ENCODE measurements around the gene SF3B3. TPM values are rescaled to one million over a fixed set of nuclear protein-coding genes. Genes with fewer than 3 reads are reported as not detected.

The SF3B3 gene
- total RNA-seq, 1 experiment from 2014 or later, result 187 TPM

GRCh38 chr16:70534971-70535370 lies 11.4 kb downstream of the SF3B3 start:
- H3K4me2 ChIP-seq (ENCODE audit: low read depth, low read length, poor library complexity, severe bottlenecking), result no peak overlapping the region
- no peaks in the 10 kb centered on the region for H3K9me3 ChIP-seq (ENCODE audit: low read length)
- H3K79me2 ChIP-seq (ENCODE audit: low read length), result peaks cover 85% of the 10 kb centered on the region
- no peaks in the 10 kb centered on the region for H3K27me3 ChIP-seq (ENCODE audit: low read length)
- DNase-seq, result no peak
- no peak overlapping the region for H3K9ac ChIP-seq (ENCODE audit: low read length)
- no peak overlapping the region for H3K27ac ChIP-seq (ENCODE audit: low read length)
- H3K9me2 ChIP-seq (replicated peaks; ENCODE audit: insufficient read depth, low read length), result no peaks in the 10 kb centered on the region
- H3K4me1 ChIP-seq (ENCODE audit: low read length), result no peaks in the 10 kb centered on the region
- H2AFZ ChIP-seq (ENCODE audit: low read length), result no peak overlapping the region
- peaks cover 75% of the 10 kb centered on the region for H3K36me3 ChIP-seq (ENCODE audit: insufficient read depth, low read length)
- peaks cover 65% of the 10 kb centered on the region for H4K20me1 ChIP-seq (ENCODE audit: insufficient read depth, low read depth, low read length)
- no peak overlapping the region for H3K4me3 ChIP-seq (ENCODE audit: low read length)

GRCh38 chr16:70540994-70541393 lies 17.4 kb downstream of the SF3B3 start:
- peaks cover 57% of the 10 kb centered on the region for H4K20me1 ChIP-seq (ENCODE audit: insufficient read depth, low read depth, low read length)
- no peaks in the 10 kb centered on the region for H3K27me3 ChIP-seq (ENCODE audit: low read length)
- no peak overlapping the region for H3K9ac ChIP-seq (ENCODE audit: low read length)
- H3K79me2 ChIP-seq (ENCODE audit: low read length), result peaks cover 81% of the 10 kb centered on the region
- H3K27ac ChIP-seq (ENCODE audit: low read length), result no peak overlapping the region
- H3K4me2 ChIP-seq (ENCODE audit: low read depth, low read length, poor library complexity, severe bottlenecking), result no peak overlapping the region
- peaks cover 75% of the 10 kb centered on the region for H3K36me3 ChIP-seq (ENCODE audit: insufficient read depth, low read length)
- DNase-seq, result no peak
- H3K9me2 ChIP-seq (replicated peaks; ENCODE audit: insufficient read depth, low read length), result no peaks in the 10 kb centered on the region
- no peaks in the 10 kb centered on the region for H3K9me3 ChIP-seq (ENCODE audit: low read length)
- H3K4me1 ChIP-seq (ENCODE audit: low read length), result no peaks in the 10 kb centered on the region
- no peak overlapping the region for H2AFZ ChIP-seq (ENCODE audit: low read length)
- no peak overlapping the region for H3K4me3 ChIP-seq (ENCODE audit: low read length)

GRCh38 chr16:70544548-70544947 lies 20.9 kb downstream of the SF3B3 start:
- H3K79me2 ChIP-seq (ENCODE audit: low read length), result peaks cover 83% of the 10 kb centered on the region
- H3K27ac ChIP-seq (ENCODE audit: low read length), result no peak overlapping the region
- H3K9me3 ChIP-seq (ENCODE audit: low read length), result no peaks in the 10 kb centered on the region
- H3K27me3 ChIP-seq (ENCODE audit: low read length), result no peaks in the 10 kb centered on the region
- H4K20me1 ChIP-seq (ENCODE audit: insufficient read depth, low read depth, low read length), result peaks cover 55% of the 10 kb centered on the region
- no peak for DNase-seq
- H2AFZ ChIP-seq (ENCODE audit: low read length), result no peak overlapping the region
- no peak overlapping the region for H3K9ac ChIP-seq (ENCODE audit: low read length)
- H3K4me2 ChIP-seq (ENCODE audit: low read depth, low read length, poor library complexity, severe bottlenecking), result no peak overlapping the region
- peaks cover 67% of the 10 kb centered on the region for H3K36me3 ChIP-seq (ENCODE audit: insufficient read depth, low read length)
- H3K4me3 ChIP-seq (ENCODE audit: low read length), result no peak overlapping the region
- no peaks in the 10 kb centered on the region for H3K4me1 ChIP-seq (ENCODE audit: low read length)
- no peaks in the 10 kb centered on the region for H3K9me2 ChIP-seq (replicated peaks; ENCODE audit: insufficient read depth, low read length)

- Histone ChIP-seq H3K27ac (ENCODE audit: low read length) (no peak overlapping the region), H4K20me1 (ENCODE audit: insufficient read depth, low read depth, low read length) (peaks cover 70% of the 10 kb centered on the region), H3K9me2 (replicated peaks; ENCODE audit: insufficient read depth, low read length) (no peaks in the 10 kb centered on the region), H3K4me3 (ENCODE audit: low read length) (no peak overlapping the region), H3K36me3 (ENCODE audit: insufficient read depth, low read length) (peaks cover 72% of the 10 kb centered on the region), H3K27me3 (ENCODE audit: low read length) (no peaks in the 10 kb centered on the region), H3K79me2 (ENCODE audit: low read length) (peaks cover 80% of the 10 kb centered on the region), H3K4me2 (ENCODE audit: low read depth, low read length, poor library complexity, severe bottlenecking) (no peak overlapping the region), H3K9me3 (ENCODE audit: low read length) (no peaks in the 10 kb centered on the region), H3K9ac (ENCODE audit: low read length) (no peak overlapping the region), H2AFZ (ENCODE audit: low read length) (no peak overlapping the region), H3K4me1 (ENCODE audit: low read length) (no peaks in the 10 kb centered on the region)
- DNase-seq, result no peak
Observed at GRCh38 chr16:70548936-70549335, 25.3 kb downstream of the SF3B3 start.

GRCh38 chr16:70550082-70550481 lies 26.5 kb downstream of the SF3B3 start:
- Histone ChIP-seq H4K20me1 (ENCODE audit: insufficient read depth, low read depth, low read length) (peaks cover 73% of the 10 kb centered on the region), H3K79me2 (ENCODE audit: low read length) (peaks cover 81% of the 10 kb centered on the region)

GRCh38 chr16:70551788-70552187 lies 28.2 kb downstream of the SF3B3 start:
- Histone ChIP-seq H3K79me2 (ENCODE audit: low read length) (peaks cover 67% of the 10 kb centered on the region), H3K4me1 (ENCODE audit: low read length) (no peaks in the 10 kb centered on the region), H3K4me2 (ENCODE audit: low read depth, low read length, poor library complexity, severe bottlenecking) (no peak overlapping the region)

More at GRCh38 chr16:70550082-70550481, 26.5 kb downstream of the SF3B3 start:
- no peak for DNase-seq
- Histone ChIP-seq H3K27me3 (ENCODE audit: low read length) (no peaks in the 10 kb centered on the region), H3K9ac (ENCODE audit: low read length) (no peak overlapping the region), H3K4me2 (ENCODE audit: low read depth, low read length, poor library complexity, severe bottlenecking) (no peak overlapping the region), H2AFZ (ENCODE audit: low read length) (no peak overlapping the region), H3K36me3 (ENCODE audit: insufficient read depth, low read length) (peaks cover 74% of the 10 kb centered on the region), H3K4me1 (ENCODE audit: low read length) (no peaks in the 10 kb centered on the region), H3K9me3 (ENCODE audit: low read length) (no peaks in the 10 kb centered on the region), H3K9me2 (replicated peaks; ENCODE audit: insufficient read depth, low read length) (no peaks in the 10 kb centered on the region), H3K27ac (ENCODE audit: low read length) (no peak overlapping the region), H3K4me3 (ENCODE audit: low read length) (no peak overlapping the region)

GRCh38 chr16:70552675-70553074 lies 29.1 kb downstream of the SF3B3 start:
- H3K79me2 ChIP-seq (ENCODE audit: low read length), result peaks cover 60% of the 10 kb centered on the region
- peaks cover 64% of the 10 kb centered on the region for H4K20me1 ChIP-seq (ENCODE audit: insufficient read depth, low read depth, low read length)
- H3K9ac ChIP-seq (ENCODE audit: low read length), result no peak overlapping the region

More at GRCh38 chr16:70551788-70552187, 28.2 kb downstream of the SF3B3 start:
- H3K9me3 ChIP-seq (ENCODE audit: low read length), result no peaks in the 10 kb centered on the region
- no peak overlapping the region for H3K27ac ChIP-seq (ENCODE audit: low read length)
- H3K36me3 ChIP-seq (ENCODE audit: insufficient read depth, low read length), result peaks cover 77% of the 10 kb centered on the region
- peaks cover 64% of the 10 kb centered on the region for H4K20me1 ChIP-seq (ENCODE audit: insufficient read depth, low read depth, low read length)
- no peak overlapping the region for H2AFZ ChIP-seq (ENCODE audit: low read length)
- no peak overlapping the region for H3K9ac ChIP-seq (ENCODE audit: low read length)
- DNase-seq, result no peak
- no peak overlapping the region for H3K4me3 ChIP-seq (ENCODE audit: low read length)
- no peaks in the 10 kb centered on the region for H3K9me2 ChIP-seq (replicated peaks; ENCODE audit: insufficient read depth, low read length)
- H3K27me3 ChIP-seq (ENCODE audit: low read length), result no peaks in the 10 kb centered on the region

GRCh38 chr16:70553645-70554044 lies 30.0 kb downstream of the SF3B3 start:
- Histone ChIP-seq H3K4me1 (ENCODE audit: low read length) (no peaks in the 10 kb centered on the region), H3K79me2 (ENCODE audit: low read length) (peaks cover 55% of the 10 kb centered on the region), H3K36me3 (ENCODE audit: insufficient read depth, low read length) (peaks cover 87% of the 10 kb centered on the region), H3K9ac (ENCODE audit: low read length) (no peak overlapping the region), H3K27me3 (ENCODE audit: low read length) (no peaks in the 10 kb centered on the region), H3K9me2 (replicated peaks; ENCODE audit: insufficient read depth, low read length) (no peaks in the 10 kb centered on the region), H3K4me3 (ENCODE audit: low read length) (no peak overlapping the region), H3K4me2 (ENCODE audit: low read depth, low read length, poor library complexity, severe bottlenecking) (no peak overlapping the region), H3K9me3 (ENCODE audit: low read length) (no peaks in the 10 kb centered on the region), H4K20me1 (ENCODE audit: insufficient read depth, low read depth, low read length) (peaks cover 54% of the 10 kb centered on the region), H2AFZ (ENCODE audit: low read length) (no peak overlapping the region), H3K27ac (ENCODE audit: low read length) (no peak overlapping the region)
- no peak for DNase-seq

More at GRCh38 chr16:70552675-70553074, 29.1 kb downstream of the SF3B3 start:
- peaks cover 86% of the 10 kb centered on the region for H3K36me3 ChIP-seq (ENCODE audit: insufficient read depth, low read length)
- H3K4me1 ChIP-seq (ENCODE audit: low read length), result no peaks in the 10 kb centered on the region
- H3K27ac ChIP-seq (ENCODE audit: low read length), result no peak overlapping the region
- no peaks in the 10 kb centered on the region for H3K9me2 ChIP-seq (replicated peaks; ENCODE audit: insufficient read depth, low read length)
- H3K4me2 ChIP-seq (ENCODE audit: low read depth, low read length, poor library complexity, severe bottlenecking), result no peak overlapping the region
- no peaks in the 10 kb centered on the region for H3K9me3 ChIP-seq (ENCODE audit: low read length)
- H3K27me3 ChIP-seq (ENCODE audit: low read length), result no peaks in the 10 kb centered on the region
- no peak overlapping the region for H3K4me3 ChIP-seq (ENCODE audit: low read length)
- H2AFZ ChIP-seq (ENCODE audit: low read length), result no peak overlapping the region
- no peak for DNase-seq

GRCh38 chr16:70556063-70556462 lies 32.4 kb downstream of the SF3B3 start:
- Histone ChIP-seq H3K36me3 (ENCODE audit: insufficient read depth, low read length) (peaks cover 85% of the 10 kb centered on the region), H3K27ac (ENCODE audit: low read length) (no peak overlapping the region), H3K4me1 (ENCODE audit: low read length) (no peaks in the 10 kb centered on the region), H4K20me1 (ENCODE audit: insufficient read depth, low read depth, low read length) (peaks cover 34% of the 10 kb centered on the region), H3K4me2 (ENCODE audit: low read depth, low read length, poor library complexity, severe bottlenecking) (no peak overlapping the region), H2AFZ (ENCODE audit: low read length) (no peak overlapping the region), H3K9ac (ENCODE audit: low read length) (no peak overlapping the region), H3K27me3 (ENCODE audit: low read length) (no peaks in the 10 kb centered on the region), H3K4me3 (ENCODE audit: low read length) (no peak overlapping the region), H3K9me3 (ENCODE audit: low read length) (no peaks in the 10 kb centered on the region), H3K9me2 (replicated peaks; ENCODE audit: insufficient read depth, low read length) (no peaks in the 10 kb centered on the region), H3K79me2 (ENCODE audit: low read length) (peaks cover 41% of the 10 kb centered on the region)
- DNase-seq, result no peak
